Fibroblast of upper back skin (primary cell): ENCODE results near the gene ASB2.

Experiments
- DNase-seq: peaks from one replicate; pipeline ENCODE4 v3.0.0-alpha.2; 2013

Gene ASB2

DNA sequence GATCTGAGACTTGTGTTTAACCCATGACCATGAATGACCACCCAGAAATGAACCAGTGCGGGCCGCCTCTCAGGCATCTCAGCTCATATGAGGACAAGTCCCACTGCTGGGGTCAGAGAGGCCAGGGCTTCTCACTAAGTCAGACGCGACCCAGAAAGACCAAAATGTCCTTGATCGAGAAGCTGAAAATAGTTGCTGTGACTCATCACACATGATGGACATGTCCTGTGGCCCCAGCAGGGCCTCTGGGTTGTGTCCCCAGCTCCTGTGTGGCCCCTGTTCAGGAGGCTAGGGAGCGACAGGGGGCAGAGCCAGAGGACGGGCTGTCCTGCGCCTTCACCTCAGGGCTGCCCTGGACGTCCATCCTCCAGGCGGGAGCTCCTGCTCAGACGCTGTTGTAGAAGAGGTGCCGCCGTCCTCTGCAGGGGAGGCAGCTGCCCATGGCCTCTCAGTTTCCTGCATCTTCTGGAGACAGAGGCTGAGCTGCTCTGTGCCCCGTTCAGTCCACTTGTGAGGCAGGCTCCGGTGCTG lies 78.2 kb downstream of the ASB2 start:
- no peak for DNase-seq

DNA sequence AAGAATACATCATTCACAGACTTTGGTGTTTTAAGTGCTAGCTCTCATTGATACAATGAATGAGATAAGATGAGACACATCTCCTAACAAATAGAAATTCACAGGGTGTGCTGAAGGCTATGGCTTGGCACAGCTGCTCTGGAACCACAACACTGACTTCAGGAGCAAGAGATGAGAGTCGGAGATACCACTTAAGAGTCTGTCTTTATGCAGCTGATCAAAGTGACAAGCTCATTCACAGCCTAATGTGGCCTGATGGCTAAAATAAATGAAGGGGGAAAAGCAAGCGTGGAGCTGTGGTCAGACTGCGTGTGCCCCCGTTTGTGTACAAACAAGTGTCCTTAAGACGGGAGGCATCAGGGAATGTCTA lies 78.9 kb downstream of the ASB2 start:
- no peak for DNase-seq

DNA sequence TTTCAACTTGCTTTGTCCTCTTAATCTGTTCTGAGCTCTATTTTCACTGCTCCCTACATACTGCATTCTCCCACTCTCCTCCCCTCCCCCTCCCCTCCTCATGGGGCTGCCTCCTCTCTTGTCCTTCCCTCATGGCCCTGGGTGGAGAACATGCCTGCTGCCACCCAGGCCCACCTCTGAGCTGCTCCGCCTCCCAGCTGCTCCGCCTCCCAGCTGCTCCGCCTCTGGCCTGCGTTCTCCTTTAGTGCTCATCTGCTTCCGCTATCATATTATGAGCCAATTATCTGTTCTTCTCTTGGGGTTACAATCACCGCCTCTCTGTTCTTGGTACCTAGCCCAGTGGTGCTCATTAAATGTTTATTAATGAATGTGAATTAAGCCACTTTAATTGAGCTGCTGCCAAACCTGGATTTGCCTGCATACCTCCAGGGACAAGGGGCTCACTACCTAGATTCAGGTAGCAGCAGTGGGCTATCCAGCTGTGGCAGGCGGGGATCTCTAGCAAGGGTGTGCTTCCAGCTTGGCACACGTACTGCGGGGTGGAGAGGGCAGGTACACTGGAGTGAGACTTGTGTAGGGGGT lies 81.3 kb downstream of the ASB2 start:
- no peak for DNase-seq

DNA sequence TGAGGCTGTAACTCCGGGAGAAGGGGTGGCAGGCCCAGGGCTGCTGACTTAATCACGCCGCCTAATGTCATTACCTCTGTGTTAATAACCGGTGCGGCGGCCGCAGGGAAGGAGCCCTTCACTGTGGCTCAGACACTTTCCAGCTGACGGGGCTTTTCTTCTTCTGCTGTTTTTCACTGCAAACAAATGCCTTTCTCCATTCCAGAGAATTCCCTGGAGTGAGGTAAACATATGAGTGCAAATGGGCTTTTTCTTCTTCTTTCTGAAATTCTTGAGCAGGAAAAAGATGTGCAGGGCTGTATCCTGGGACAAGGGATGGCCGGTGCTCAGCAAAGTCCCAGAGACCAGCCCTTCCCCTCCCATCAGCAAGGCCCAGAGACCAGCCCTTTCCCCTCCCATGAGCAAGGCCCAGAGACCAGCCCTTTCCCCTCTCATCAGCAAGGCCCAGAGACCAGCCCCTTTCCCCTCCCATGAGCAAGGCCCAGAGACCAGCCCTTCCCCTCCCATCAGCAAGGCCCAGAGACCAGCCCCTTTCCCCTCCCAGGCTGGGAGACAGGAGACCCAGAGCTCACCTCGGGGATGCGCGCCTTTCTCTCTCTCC lies 82.6 kb downstream of the ASB2 start:
- DNase-seq, result no peak

DNA sequence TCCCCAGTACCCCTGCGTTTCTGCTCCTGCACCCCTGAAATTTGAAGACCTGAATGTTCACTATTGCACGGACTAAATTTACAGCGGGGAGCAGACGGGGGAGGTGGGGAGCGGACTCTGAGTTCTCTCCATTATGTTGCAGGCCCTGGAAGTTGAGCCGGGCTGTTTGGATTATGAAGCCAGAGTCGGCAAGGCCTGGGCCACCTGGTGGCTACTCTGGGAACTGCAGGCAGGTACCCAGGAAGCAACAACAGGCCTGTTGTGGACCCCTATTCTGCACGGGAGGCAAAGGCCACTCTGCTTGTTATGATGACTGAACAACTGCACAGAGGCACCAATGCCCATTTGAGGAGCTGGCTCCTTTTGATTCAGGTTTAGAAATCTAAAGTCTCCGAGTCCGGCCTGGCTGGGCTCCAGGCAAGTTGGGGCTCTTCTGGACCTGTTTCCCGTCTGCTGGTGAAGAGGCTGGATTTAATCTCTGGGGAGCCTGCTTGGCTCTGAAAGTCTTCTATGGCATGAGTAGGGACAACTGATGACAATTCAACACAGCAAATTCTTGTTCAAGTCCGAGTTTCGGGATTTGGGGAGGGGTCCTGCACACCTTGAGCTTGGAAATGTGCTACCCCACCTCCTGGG lies 83.3 kb downstream of the ASB2 start:
- DNase-seq, result peak; percentile 45

DNA sequence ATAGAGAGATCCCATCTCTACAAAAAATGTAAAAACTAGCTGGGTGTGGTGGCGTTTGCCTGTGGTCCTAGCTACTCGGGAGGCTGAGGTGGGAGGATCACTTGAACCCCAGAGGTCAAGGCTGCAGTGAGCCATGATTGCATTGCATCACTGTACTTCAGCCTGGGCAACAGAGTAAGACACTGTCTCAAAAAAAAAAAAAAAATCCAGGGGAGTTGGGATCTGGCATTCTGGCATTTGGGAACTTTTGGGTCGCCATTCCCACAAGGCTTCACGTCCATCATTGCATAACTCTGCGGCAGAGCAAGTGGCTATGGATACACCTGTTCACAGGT lies 83.9 kb downstream of the ASB2 start:
- DNase-seq, result no peak

DNA sequence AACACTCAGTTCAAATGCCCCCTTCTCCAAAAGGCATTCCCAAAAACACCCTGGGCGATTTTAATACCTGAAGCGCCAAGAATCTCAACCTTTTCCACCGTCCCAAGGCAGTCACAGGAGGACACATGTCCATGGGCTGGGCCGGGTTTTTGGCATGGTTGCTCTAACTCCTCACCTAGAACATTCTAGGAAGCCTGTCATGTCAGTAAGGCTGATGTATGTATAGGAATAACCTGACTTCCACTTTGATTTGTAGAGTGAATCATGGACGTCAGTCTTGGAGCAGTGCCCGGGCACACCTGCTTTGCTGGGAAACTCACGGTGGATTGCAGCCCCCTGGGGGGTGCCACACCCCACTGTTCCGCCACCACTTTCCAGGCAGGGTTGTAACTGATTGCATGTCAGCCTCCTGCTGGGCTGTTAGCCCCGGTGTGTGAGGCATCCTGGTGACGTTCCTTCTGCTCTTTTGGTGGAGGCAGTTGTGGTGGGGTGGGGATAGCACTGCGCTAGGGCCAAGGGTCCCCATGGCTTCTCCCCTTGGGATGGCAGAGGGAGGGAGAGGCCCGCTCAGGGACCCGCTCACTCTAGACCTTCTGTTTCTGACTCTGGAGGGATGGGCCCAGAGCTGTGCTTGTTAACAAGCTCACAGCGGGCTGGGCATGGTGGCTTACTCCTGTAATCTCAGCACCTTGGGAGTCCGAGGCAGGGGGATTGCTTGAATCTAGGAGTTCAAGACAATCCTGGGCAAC lies 84.4 kb downstream of the ASB2 start:
- no peak for DNase-seq

DNA sequence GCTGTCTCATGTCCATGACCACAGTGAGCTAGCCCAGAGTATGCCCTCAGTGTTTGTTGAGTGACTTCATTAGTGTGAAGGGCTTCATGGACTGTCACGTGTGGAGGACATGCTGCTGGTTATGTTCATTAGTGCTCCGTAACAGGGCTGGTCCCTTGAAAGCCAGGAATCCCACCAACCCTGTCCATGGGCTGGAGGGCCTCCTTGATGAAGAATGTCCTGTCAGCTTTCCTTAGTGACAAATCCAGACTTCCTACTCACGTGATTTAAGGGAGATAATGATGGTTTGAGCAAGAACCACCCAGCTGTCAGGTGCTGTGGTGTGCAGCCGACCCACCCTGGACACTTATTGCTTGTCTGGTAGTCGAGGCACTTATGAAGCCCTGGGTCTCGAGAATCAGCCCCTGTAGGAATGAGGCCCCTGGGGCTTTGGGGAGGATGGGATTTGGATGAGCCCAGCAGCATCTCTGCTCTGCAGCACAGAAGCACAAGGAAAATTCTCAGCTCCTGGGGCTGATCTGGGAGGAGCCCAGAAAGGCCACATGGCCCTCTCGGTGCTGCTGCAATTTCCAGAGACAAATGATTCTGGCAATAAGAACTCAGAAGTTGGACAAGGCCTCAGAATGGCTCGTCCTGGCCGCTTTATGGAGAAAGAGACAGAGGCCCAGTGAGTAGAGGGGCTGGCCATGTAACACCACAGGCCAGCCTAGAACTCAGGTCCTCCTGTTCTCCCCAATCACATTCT lies 86.5 kb downstream of the ASB2 start:
- no peak for DNase-seq

DNA sequence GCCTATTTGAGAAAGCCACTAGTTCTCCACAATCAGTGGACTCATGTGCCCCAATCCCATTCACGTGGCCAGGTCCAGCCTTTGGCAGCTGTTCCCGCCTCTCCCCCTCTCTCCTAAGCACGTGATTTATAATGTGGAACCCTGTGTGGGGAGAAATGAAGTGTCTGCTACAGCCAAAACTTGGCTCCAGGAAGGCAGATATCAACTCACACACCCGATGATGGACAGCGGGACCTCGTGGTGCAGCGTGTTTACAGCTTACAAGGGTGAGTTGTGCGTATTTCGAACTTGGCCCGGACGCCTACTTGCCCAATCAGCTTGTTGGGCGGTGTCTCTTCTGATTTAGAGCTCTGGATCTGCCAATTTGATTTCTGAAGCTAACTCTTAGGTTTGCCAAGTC lies 87.4 kb downstream of the ASB2 start:
- no peak for DNase-seq

DNA sequence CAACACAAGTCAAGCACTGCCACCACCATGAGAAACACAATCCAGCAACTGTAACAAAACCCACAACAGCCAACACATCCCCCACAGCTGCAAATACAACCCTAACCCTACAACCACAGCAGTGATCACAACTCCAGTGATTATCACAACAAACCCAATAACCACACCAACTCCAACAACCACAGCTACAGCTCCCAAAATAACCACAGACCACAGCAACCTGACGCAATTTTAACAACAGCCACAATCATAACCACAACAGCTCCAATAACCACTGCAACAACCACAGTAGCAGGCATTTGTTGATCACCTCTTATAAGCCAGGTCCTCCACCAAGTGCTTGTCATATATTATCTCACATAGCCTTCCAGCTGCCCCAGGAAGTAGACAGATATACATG lies 91.4 kb downstream of the ASB2 start:
- DNase-seq, result no peak
